ENCODE results near the gene GPATCH2L. TPM values are rescaled to one million over a fixed set of nuclear protein-coding genes. Genes with fewer than 3 reads are reported as not detected.

The GPATCH2L gene
- total and polyA plus RNA-seq, 4 donors = 4.3 to 69.9 (median 32.4) TPM

GRCh38 chr14:76121089-76121748 lies 30.5 kb upstream of the GPATCH2L start:
- no peak for ATAC-seq (ENCODE audit: insufficient read depth, low FRiP score)
- Histone ChIP-seq H3K9me3 (ENCODE audit: control insufficient read depth in 4 of 4, insufficient read depth in 3 of 4, low read length in 3 of 4) (peaks cover 0 to 6% (median 0%) of the 10 kb centered on the region in 4 donors), H3K9ac (ENCODE audit: insufficient read depth in 1 of 2, low read length in 2 of 2) (no peak overlapping the region), H3K27me3 (ENCODE audit: control insufficient read depth in 3 of 3, insufficient read depth in 3 of 3, low read length in 2 of 3) (no peaks in the 10 kb centered on the region), H3K27ac (ENCODE audit: low read depth in 1 of 2, low read length in 1 of 2) (no peak overlapping the region), H3K4me1 (ENCODE audit: control insufficient read depth in 5 of 5, insufficient read depth in 5 of 5, low read length in 5 of 5) (peaks cover 0 to 19% (median 0%) of the 10 kb centered on the region in 5 donors), H3K36me3 (ENCODE audit: control insufficient read depth in 4 of 4, insufficient read depth in 4 of 4, low read length in 4 of 4) (no peaks in the 10 kb centered on the region), H3K4me3 (no peak overlapping the region)
- DNase-seq = no peak
- 67 to 95% methylated on average over 4 of the region's 4 CpGs for WGBS, 2 donors
- no peak for TF ChIP-seq CTCF (IDR thresholded peaks at IDR 0.05; ENCODE audit: control extremely low read depth, extremely low read depth)

DNA sequence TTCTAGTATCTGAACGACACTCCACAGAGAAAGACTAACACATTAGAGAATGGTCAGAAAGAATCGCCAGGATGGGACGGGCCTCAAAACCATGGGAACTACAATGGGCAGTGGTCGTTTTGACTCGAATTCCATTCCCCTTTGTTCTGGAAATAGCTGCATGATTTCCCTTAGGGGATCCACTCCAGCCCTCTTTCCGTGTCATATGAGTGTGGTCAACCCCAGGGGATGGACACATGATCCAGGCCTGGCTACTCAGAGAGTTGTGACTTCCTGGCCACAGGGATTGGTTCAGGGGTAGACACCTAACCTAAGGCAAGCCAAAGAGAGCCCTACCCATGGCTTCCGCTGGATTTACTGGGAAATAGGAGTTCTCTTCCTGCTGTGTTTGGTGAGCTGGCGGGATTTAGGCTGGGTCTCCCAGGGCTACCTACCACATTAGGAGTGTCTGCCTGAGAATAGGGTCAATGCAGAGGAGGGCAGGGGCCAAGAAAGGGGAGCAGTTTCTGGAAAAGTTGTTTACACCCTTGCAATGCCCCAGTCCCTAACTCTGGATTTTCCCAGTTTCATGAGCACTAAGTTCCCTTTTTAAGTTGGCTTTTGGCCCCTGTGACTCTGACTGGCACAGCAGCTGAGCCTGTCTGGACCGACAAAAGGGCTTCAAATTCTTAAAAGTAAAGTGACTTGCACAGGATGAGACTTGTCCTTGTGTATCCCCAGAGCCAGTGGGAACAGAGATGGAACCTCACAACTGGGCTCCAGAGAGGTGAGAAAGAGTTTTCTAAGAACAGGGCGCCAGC lies 28.1 kb upstream of the GPATCH2L start:
- peaks cover 0 to under 1% (median 0%) of the 10 kb centered on the region in 3 donors for H3K27me3 ChIP-seq (ENCODE audit: control insufficient read depth in 3 of 3, insufficient read depth in 3 of 3, low read length in 2 of 3)
- no peaks in the 10 kb centered on the region for H3K36me3 ChIP-seq (ENCODE audit: control insufficient read depth in 4 of 4, insufficient read depth in 4 of 4, low read length in 4 of 4)
- no peak for TF ChIP-seq CTCF (IDR thresholded peaks at IDR 0.05; ENCODE audit: control extremely low read depth, extremely low read depth)
- H3K4me1 ChIP-seq (ENCODE audit: control insufficient read depth in 5 of 5, insufficient read depth in 5 of 5, low read length in 5 of 5) = no peaks in the 10 kb centered on the region
- peaks cover 0 to 12% (median 0%) of the 10 kb centered on the region in 4 donors for H3K9me3 ChIP-seq (ENCODE audit: control insufficient read depth in 4 of 4, insufficient read depth in 3 of 4, low read length in 3 of 4)
- WGBS, 2 donors = 75 to 84% methylated on average over 10 of the region's 10 CpGs
- H3K4me3 ChIP-seq = no peak overlapping the region
- H3K9ac ChIP-seq (ENCODE audit: insufficient read depth in 1 of 2, low read length in 2 of 2) = no peak overlapping the region
- DNase-seq (no peak), ATAC-seq (ENCODE audit: insufficient read depth, low FRiP score) (no peak)
- no peak overlapping the region for H3K27ac ChIP-seq (ENCODE audit: low read depth in 1 of 2, low read length in 1 of 2)

- 58 to 71% methylated on average over 8 of the region's 8 CpGs for WGBS, 2 donors
Observed at GRCh38 chr14:76125511-76125910, 26.2 kb upstream of the GPATCH2L start.

More at GRCh38 chr14:76125511-76125910, 26.2 kb upstream of the GPATCH2L start:
- Histone ChIP-seq H3K4me3 (no peak overlapping the region), H3K27ac (ENCODE audit: low read depth in 1 of 2, low read length in 1 of 2) (no peak overlapping the region), H3K36me3 (ENCODE audit: control insufficient read depth in 4 of 4, insufficient read depth in 4 of 4, low read length in 4 of 4) (no peaks in the 10 kb centered on the region), H3K9me3 (ENCODE audit: control insufficient read depth in 4 of 4, insufficient read depth in 3 of 4, low read length in 3 of 4) (peaks cover 0 to 12% (median 0%) of the 10 kb centered on the region in 4 donors), H3K27me3 (ENCODE audit: control insufficient read depth in 3 of 3, insufficient read depth in 3 of 3, low read length in 2 of 3) (peaks cover 0 to 11% (median 1%) of the 10 kb centered on the region in 3 donors), H3K4me1 (ENCODE audit: control insufficient read depth in 5 of 5, insufficient read depth in 5 of 5, low read length in 5 of 5) (no peaks in the 10 kb centered on the region), H3K9ac (ENCODE audit: insufficient read depth in 1 of 2, low read length in 2 of 2) (no peak overlapping the region)
- TF ChIP-seq CTCF (IDR thresholded peaks at IDR 0.05; ENCODE audit: control extremely low read depth, extremely low read depth) = no peak
- no peak for ATAC-seq (ENCODE audit: insufficient read depth, low FRiP score)
- DNase-seq = no peak

Data from lung (tissue), 12 donors.